ENCODE results near the gene RECQL5. TPM values are rescaled to one million over a fixed set of nuclear protein-coding genes. Genes with fewer than 3 reads are reported as not detected.

RECQL5 gene
- total RNA-seq, 2 donors from 2014 or later: 54.3 TPM

- H3K27ac ChIP-seq (ENCODE audit: low read depth, low read length): no peak overlapping the region
- Mint-ChIP-seq H3K36me3 (ENCODE audit: low read depth) (no peaks in the 10 kb centered on the region), H3K27ac (no peak overlapping the region), H3K9me3 (no peaks in the 10 kb centered on the region), H3K4me3 (no peak overlapping the region), H3K27me3 (ENCODE audit: insufficient read depth) (no peaks in the 10 kb centered on the region), H3K4me1 (peaks cover 5% of the 10 kb centered on the region)
- DNase-seq: no peak
- no peak overlapping the region for H3K9ac ChIP-seq (ENCODE audit: extremely low read depth, low read length, poor library complexity, severe bottlenecking)
- H3K4me1 ChIP-seq (ENCODE audit: control insufficient read depth, insufficient read depth, low read length): no peaks in the 10 kb centered on the region
- no peak overlapping the region for H3K4me3 ChIP-seq (ENCODE audit: low read length)
- no peaks in the 10 kb centered on the region for H3K27me3 ChIP-seq (ENCODE audit: control insufficient read depth, insufficient read depth, low read length, poor library complexity, severe bottlenecking)
- H3K36me3 ChIP-seq (ENCODE audit: control insufficient read depth, insufficient read depth, low read length): no peaks in the 10 kb centered on the region
- no peaks in the 10 kb centered on the region for H3K9me3 ChIP-seq (ENCODE audit: control insufficient read depth, low read length)
- 89 to 94% methylated on average over 12 to 25 of the region's 25 CpGs for WGBS, 2 experiments (ENCODE audit: insufficient coverage in 1 of 2, insufficient read length in 1 of 2)
- TF ChIP-seq, protein P1, sequence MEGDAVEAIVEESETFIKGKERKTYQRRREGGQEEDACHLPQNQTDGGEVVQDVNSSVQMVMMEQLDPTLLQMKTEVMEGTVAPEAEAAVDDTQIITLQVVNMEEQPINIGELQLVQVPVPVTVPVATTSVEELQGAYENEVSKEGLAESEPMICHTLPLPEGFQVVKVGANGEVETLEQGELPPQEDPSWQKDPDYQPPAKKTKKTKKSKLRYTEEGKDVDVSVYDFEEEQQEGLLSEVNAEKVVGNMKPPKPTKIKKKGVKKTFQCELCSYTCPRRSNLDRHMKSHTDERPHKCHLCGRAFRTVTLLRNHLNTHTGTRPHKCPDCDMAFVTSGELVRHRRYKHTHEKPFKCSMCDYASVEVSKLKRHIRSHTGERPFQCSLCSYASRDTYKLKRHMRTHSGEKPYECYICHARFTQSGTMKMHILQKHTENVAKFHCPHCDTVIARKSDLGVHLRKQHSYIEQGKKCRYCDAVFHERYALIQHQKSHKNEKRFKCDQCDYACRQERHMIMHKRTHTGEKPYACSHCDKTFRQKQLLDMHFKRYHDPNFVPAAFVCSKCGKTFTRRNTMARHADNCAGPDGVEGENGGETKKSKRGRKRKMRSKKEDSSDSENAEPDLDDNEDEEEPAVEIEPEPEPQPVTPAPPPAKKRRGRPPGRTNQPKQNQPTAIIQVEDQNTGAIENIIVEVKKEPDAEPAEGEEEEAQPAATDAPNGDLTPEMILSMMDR (conservative IDR thresholded peaks at IDR 0.05): no peak
Measured at GRCh38 chr17:75610103-75610984, 56.6 kb downstream of the RECQL5 start.

DNA sequence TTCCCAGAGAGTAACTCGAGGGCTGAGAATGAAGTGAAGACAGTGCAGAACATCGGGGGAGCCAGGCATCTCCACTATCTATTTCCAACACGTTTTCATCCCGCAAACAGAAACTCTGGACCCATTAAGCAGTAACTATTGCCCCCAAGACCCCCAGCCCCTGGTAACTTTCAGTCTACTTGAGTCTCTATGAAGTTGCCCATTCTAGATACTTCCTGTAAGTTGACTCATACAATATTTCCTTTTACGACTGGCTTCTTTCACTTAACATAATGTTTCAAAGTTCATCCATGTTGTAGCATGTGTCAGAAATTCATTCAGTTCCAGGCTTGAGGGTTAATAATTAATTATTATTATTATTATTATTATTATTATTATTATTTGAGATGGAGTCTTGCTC is 59.9 kb downstream of the RECQL5 start:
- no peak overlapping the region for H3K4me3 ChIP-seq (ENCODE audit: low read length)

DNA sequence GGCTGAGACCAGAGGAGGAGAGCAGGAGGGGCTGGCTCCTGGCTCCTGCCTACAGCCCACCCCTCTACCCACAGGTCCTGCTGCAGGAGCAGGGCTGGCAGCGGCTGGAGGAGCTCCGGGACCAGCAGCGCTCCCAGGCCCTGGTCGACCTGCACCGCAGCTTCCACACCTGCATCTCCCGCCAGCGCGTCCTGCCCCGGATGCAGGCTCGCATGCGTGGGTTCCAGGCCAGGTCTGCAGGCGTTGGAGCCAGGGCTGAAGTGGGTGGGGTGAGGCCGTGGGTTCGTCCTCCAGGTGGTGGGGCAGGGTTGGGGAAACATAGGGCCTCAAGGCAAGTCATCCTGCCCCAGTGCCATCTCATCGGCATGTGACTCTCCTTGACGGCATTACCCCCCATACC is 61.2 kb downstream of the RECQL5 start:
- H3K4me3 Mint-ChIP-seq: no peak overlapping the region
- no peak overlapping the region for H3K9ac ChIP-seq (ENCODE audit: extremely low read depth, low read length, poor library complexity, severe bottlenecking)
- TF ChIP-seq, protein P1 (conservative IDR thresholded peaks at IDR 0.05): no peak
- H3K36me3 Mint-ChIP-seq (ENCODE audit: low read depth): no peaks in the 10 kb centered on the region
- no peak overlapping the region for H3K4me3 ChIP-seq (ENCODE audit: low read length)
- no peaks in the 10 kb centered on the region for H3K9me3 ChIP-seq (ENCODE audit: control insufficient read depth, low read length)
- no peaks in the 10 kb centered on the region for H3K27me3 Mint-ChIP-seq (ENCODE audit: insufficient read depth)
- no peaks in the 10 kb centered on the region for H3K9me3 Mint-ChIP-seq
- no peaks in the 10 kb centered on the region for H3K4me1 ChIP-seq (ENCODE audit: control insufficient read depth, insufficient read depth, low read length)
- no peak overlapping the region for H3K27ac Mint-ChIP-seq
- 84 to 91% methylated on average over 13 to 16 of the region's 16 CpGs for WGBS, 2 experiments (ENCODE audit: insufficient coverage in 1 of 2, insufficient read length in 1 of 2)
- no peak overlapping the region for H3K27ac ChIP-seq (ENCODE audit: low read depth, low read length)
- H3K27me3 ChIP-seq (ENCODE audit: control insufficient read depth, insufficient read depth, low read length, poor library complexity, severe bottlenecking): no peaks in the 10 kb centered on the region
- DNase-seq: no peak
- no peaks in the 10 kb centered on the region for H3K36me3 ChIP-seq (ENCODE audit: control insufficient read depth, insufficient read depth, low read length)
- peaks cover 5% of the 10 kb centered on the region for H3K4me1 Mint-ChIP-seq

More for the DNA sequence above, 59.9 kb downstream of the RECQL5 start:
- Mint-ChIP-seq H3K4me1 (peaks cover 5% of the 10 kb centered on the region), H3K4me3 (no peak overlapping the region), H3K36me3 (ENCODE audit: low read depth) (no peaks in the 10 kb centered on the region), H3K9me3 (no peaks in the 10 kb centered on the region), H3K27ac (no peak overlapping the region), H3K27me3 (ENCODE audit: insufficient read depth) (no peaks in the 10 kb centered on the region)
- H3K9me3 ChIP-seq (ENCODE audit: control insufficient read depth, low read length): no peaks in the 10 kb centered on the region
- TF ChIP-seq, protein P1 (conservative IDR thresholded peaks at IDR 0.05): no peak
- no peak overlapping the region for H3K27ac ChIP-seq (ENCODE audit: low read depth, low read length)
- DNase-seq: no peak
- no peak overlapping the region for H3K9ac ChIP-seq (ENCODE audit: extremely low read depth, low read length, poor library complexity, severe bottlenecking)
- H3K36me3 ChIP-seq (ENCODE audit: control insufficient read depth, insufficient read depth, low read length): no peaks in the 10 kb centered on the region
- H3K27me3 ChIP-seq (ENCODE audit: control insufficient read depth, insufficient read depth, low read length, poor library complexity, severe bottlenecking): no peaks in the 10 kb centered on the region
- no peaks in the 10 kb centered on the region for H3K4me1 ChIP-seq (ENCODE audit: control insufficient read depth, insufficient read depth, low read length)
- WGBS, 2 experiments (ENCODE audit: insufficient coverage in 1 of 2, insufficient read length in 1 of 2): 94 to 100% methylated on average over 2 to 5 of the region's 5 CpGs
